Activated naive CD8-positive, alpha-beta T cell treated with anti-CD3 and anti-CD28 coated beads, Interleukin-2, amount 10 ng/mL, durations not matched to agents 7 days and 5 days (primary cell): ENCODE measurements around the gene FAP. TPM values are rescaled to one million over a fixed set of nuclear protein-coding genes. Genes with fewer than 3 reads are reported as not detected.

Experiments
- ATAC-seq: fragments of 150-1000 bp; cut with Tn5 transposase; one replicate; pipeline ENCODE4 v1.10.0; 2021; ENCODE audit warnings: low read depth, moderate library complexity
- POLR2A ChIA-PET: fragments of 350-600 bp; sonication (Branson Sonifier 250); formaldehyde crosslinking; loops from one replicate; lab custom pipeline; 2021; ENCODE audit warnings: antibody characterized with exemption; lab: Charles Lee
- DNase-seq: peaks from one replicate; pipeline ENCODE4 v3.0.0; 2021
- H3K27ac Mint-ChIP-seq: one replicate; pipeline ENCODE4 v1.8.0; 2022; ENCODE audit warnings: mild to moderate bottlenecking, mixed read lengths
- H3K27me3 Mint-ChIP-seq: one replicate; pipeline ENCODE4 v1.8.0; 2022; ENCODE audit warnings: mild to moderate bottlenecking, moderate library complexity, mixed read lengths
- H3K36me3 Mint-ChIP-seq: one replicate; pipeline ENCODE4 v1.8.0; 2021; ENCODE audit warnings: mild to moderate bottlenecking, mixed read lengths
- H3K4me1 Mint-ChIP-seq: one replicate; pipeline ENCODE4 v1.8.0; 2021; ENCODE audit warnings: mixed read lengths
- H3K4me3 Mint-ChIP-seq: one replicate; pipeline ENCODE4 v1.8.0; 2022; ENCODE audit warnings: mild to moderate bottlenecking, moderate library complexity, mixed read lengths
- H3K9me3 Mint-ChIP-seq: one replicate; pipeline ENCODE4 v1.8.0; 2021; ENCODE audit warnings: mixed read lengths
- total RNA-seq, 2 experiments: library from RNA; stranded (reverse); gene quantifications; one replicate each; pipeline ENCODE4 v1.2.3, GENCODE V29; 2021

The FAP gene
- total RNA-seq, 2 experiments from 2014 or later: not detected

DNA sequence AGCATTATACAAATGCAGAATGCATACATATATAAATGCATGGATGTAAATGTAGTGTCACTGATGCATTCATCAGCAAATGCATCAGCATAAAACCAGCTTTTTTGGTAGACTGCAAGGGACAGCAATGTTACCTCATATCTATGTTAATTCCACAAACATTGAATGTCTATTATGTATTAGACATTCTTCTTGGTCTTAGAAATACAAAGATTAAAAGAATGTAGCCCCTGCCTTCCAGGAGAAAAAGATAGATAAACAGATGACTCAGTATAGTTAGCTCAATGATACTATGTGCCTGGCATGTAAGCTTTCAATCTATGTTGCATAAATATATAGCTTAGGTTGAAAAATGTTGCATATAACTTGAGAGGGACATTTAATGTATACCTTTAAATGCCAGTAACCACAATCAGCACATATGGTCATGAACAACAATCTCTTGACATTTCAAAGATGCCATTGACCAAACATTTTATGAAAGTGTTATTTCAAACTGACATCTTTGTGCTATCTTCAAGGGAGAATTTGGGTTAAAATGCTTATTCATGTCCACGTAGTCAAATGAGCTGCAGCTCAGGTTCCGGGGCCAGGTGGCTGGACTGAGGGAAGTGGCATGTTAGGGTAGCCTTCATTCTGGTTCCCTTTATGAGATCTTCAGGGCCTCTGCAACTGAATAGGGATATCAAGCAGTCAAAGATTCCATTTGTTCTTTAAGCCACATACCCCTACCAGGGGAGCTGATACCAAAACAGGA, 46.0 kb downstream of the FAP start:
- Mint-ChIP-seq H3K4me1 (no peaks in the 10 kb centered on the region), H3K4me3 (no peak overlapping the region), H3K27ac (no peak overlapping the region), H3K36me3 (no peaks in the 10 kb centered on the region), H3K9me3 (no peaks in the 10 kb centered on the region), H3K27me3 (peaks cover 35% of the 10 kb centered on the region)
- POLR2A ChIA-PET: no interaction called here
- DNase-seq (no peak), ATAC-seq (no peak)

DNA sequence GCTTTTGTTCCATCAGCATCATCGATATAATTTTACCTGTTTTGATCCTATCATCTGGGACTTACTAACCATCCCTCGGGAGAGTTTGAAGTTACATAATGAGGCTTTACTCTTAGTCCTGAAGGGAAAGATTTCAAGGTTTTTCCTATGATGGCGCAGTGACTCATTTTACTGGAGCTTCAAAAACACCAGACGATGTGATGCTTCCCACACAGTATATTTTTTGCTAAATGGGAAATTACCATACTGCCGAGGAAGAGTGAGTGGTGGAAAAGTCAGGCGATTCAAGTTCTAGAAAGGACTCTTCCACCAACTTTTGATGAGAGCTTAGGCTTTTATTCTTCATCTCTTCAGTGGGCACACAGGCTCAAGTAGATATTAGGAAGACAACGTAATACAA, 46.6 kb downstream of the FAP start:
- H3K36me3 Mint-ChIP-seq: no peaks in the 10 kb centered on the region
- H3K27me3 Mint-ChIP-seq: peaks cover 39% of the 10 kb centered on the region
- no peak overlapping the region for H3K27ac Mint-ChIP-seq
- POLR2A ChIA-PET: no interaction called here
- no peaks in the 10 kb centered on the region for H3K4me1 Mint-ChIP-seq
- ATAC-seq: no peak
- no peak overlapping the region for H3K4me3 Mint-ChIP-seq
- DNase-seq: no peak
- H3K9me3 Mint-ChIP-seq: no peaks in the 10 kb centered on the region

DNA sequence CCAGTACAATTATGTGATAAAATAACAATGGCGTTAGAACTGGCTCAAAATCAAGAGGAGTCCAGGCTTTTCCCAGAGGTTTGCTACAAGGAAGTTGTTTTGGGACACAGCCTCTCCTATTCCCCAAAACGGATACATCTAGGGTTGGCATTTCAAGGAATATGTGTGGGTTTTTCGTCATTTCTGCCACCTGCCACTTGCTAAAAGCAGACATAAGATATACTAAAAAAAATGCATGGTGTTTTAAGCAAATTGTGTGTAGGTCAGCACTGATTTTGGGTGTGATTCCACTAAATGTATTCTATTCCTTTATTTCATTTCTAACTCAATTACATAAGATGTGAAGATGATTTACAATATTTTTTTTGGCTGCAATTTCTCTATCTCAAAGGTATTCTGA, 54.8 kb downstream of the FAP start:
- no peak overlapping the region for H3K27ac Mint-ChIP-seq

DNA sequence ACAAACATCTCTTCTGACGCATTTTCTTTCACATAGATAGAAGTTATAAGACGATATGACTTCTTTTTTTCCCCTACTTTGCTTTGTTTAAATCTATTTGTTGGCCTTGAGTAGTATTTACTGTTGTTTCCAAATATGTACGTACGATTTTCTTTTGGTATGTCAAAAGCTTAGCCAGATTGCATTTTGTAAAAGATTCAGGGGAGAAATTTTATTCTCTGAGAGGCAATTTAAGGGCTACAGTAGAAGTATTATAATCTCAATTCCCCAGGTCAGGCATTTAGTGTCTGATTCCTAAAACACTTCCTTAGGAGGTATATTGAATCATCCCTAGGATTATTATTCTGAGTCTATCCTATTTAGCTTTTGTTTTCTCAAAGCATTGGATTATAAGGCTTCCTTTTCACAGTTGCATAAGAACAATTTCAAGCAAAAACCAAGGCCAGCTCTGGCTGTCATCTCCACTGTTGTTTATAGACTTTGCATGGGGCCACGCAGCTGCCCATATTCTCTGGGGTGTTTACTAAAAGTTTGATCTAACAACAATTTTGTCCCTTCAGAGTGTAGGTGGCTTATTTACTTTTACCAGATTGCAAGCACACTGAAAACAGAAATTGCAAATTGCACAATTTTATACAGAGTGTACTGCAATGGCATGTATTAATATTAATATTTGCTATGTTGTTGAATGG, 57.6 kb downstream of the FAP start:
- no peak overlapping the region for H3K4me3 Mint-ChIP-seq
- H3K4me1 Mint-ChIP-seq: peaks cover 3% of the 10 kb centered on the region
- no peak for DNase-seq
- POLR2A ChIA-PET: no interaction called here
- no peaks in the 10 kb centered on the region for H3K9me3 Mint-ChIP-seq
- no peaks in the 10 kb centered on the region for H3K36me3 Mint-ChIP-seq
- no peak overlapping the region for H3K27ac Mint-ChIP-seq
- no peak for ATAC-seq
- H3K27me3 Mint-ChIP-seq: peaks cover 28% of the 10 kb centered on the region

More for the DNA sequence above, 54.8 kb downstream of the FAP start:
- DNase-seq (no peak), ATAC-seq (no peak)
- POLR2A ChIA-PET: no interaction called here
- Mint-ChIP-seq H3K9me3 (no peaks in the 10 kb centered on the region), H3K4me3 (no peak overlapping the region), H3K27me3 (peaks cover 45% of the 10 kb centered on the region), H3K36me3 (no peaks in the 10 kb centered on the region), H3K4me1 (peaks cover 3% of the 10 kb centered on the region)

DNA sequence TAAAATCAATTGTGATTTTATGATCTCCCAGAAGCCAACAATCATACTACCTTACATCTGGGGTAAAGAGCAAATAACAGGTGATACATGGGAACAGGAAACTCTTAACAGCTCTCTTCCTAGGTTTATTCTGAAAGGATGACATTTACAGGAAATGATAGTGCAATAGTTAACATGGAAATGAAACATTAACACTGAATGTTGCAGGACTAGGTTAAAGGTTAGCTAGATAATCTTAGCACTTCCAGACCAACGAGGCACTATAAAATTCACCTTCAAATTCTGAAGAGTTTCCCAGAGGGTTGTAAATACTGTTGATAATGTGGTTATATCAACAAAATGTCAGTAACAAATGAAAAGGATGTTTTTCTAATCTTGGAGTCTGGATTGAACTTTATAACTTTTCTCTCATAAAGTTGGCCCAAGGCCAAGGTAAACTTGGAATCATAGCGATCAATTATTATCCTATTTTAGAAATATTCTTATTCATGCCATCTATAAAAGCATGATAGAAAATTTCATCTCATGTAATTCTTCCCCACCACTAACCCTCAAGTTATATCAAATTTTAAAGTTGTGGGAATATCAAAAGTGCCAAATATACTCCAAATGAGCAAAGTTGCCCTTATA, 58.3 kb downstream of the FAP start:
- POLR2A ChIA-PET: no interaction called here
- Mint-ChIP-seq H3K4me1 (peaks cover 3% of the 10 kb centered on the region), H3K27ac (no peak overlapping the region), H3K4me3 (no peak overlapping the region), H3K27me3 (peaks cover 21% of the 10 kb centered on the region), H3K36me3 (no peaks in the 10 kb centered on the region), H3K9me3 (no peaks in the 10 kb centered on the region)
- DNase-seq (no peak), ATAC-seq (no peak)

DNA sequence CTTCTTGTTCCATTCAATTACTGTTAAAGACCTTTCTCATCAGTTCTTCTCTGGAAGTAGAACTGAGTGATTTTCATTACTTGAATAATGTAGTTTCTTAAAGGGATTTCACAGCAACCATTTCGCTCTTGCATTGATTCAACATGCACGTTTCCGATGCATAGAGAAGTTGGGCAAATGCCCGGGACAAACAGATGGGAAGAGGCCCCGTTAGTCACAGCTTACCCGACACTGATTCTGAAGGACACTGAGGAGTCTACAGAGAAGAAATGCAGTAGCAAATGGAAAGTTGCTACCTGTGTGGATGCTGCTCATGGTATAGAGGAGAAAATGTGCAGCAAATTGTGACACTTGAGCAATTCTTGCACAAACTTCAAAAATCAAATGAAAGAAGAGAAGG, 58.9 kb downstream of the FAP start:
- no peaks in the 10 kb centered on the region for H3K36me3 Mint-ChIP-seq
- POLR2A ChIA-PET: no interaction called here
- H3K27me3 Mint-ChIP-seq: peaks cover 18% of the 10 kb centered on the region
- no peak overlapping the region for H3K27ac Mint-ChIP-seq
- DNase-seq (no peak), ATAC-seq (no peak)
- H3K9me3 Mint-ChIP-seq: no peaks in the 10 kb centered on the region
- H3K4me3 Mint-ChIP-seq: no peak overlapping the region
- peaks cover 3% of the 10 kb centered on the region for H3K4me1 Mint-ChIP-seq

DNA sequence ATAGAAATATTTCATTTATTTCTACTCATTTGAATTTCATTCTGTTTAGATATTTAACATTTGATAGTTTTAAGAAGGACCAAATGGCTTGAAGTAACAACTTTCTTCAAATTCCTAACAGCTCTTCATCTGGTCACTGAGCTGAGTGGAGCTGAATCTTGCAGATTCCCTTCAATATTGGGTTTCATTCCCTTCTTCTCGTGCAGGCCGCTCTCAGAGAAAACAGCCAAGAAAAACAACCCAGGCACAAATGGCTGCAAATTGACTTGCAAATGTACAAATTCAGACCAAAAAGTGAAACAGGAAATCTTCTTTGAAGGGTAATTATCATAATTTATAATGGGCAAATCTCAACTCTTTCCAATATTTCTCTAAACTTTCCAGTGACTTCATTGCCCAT, 60.9 kb downstream of the FAP start:
- POLR2A ChIA-PET: no interaction called here
- Mint-ChIP-seq H3K9me3 (no peaks in the 10 kb centered on the region), H3K4me3 (no peak overlapping the region), H3K36me3 (no peaks in the 10 kb centered on the region), H3K4me1 (peaks cover 3% of the 10 kb centered on the region), H3K27ac (no peak overlapping the region), H3K27me3 (peaks cover 12% of the 10 kb centered on the region)
- no peak for DNase-seq
- no peak for ATAC-seq

DNA sequence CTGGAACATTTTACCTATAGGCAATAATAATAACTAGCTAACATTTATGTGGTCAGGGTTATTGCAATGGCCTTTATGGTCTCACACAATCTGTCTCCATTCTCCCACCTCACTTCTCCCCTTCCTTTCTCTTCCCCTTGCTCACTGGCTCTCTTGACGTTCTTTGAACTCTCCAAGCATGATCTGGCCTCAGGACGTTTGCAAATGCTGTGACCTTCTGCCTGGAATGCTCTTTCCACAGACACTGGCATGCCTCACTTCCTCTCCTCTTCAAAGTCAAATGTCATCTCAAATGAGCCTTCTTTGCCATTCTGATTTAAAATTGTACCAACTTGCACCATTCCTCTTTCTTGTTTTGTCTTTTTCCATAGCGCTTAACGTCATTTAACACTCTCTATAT, 65.9 kb downstream of the FAP start:
- Mint-ChIP-seq H3K27ac (no peak overlapping the region), H3K36me3 (no peaks in the 10 kb centered on the region), H3K9me3 (no peaks in the 10 kb centered on the region), H3K27me3 (peaks cover 31% of the 10 kb centered on the region), H3K4me1 (no peaks in the 10 kb centered on the region), H3K4me3 (no peak overlapping the region)
- POLR2A ChIA-PET: no interaction called here
- DNase-seq (no peak), ATAC-seq (no peak)

DNA sequence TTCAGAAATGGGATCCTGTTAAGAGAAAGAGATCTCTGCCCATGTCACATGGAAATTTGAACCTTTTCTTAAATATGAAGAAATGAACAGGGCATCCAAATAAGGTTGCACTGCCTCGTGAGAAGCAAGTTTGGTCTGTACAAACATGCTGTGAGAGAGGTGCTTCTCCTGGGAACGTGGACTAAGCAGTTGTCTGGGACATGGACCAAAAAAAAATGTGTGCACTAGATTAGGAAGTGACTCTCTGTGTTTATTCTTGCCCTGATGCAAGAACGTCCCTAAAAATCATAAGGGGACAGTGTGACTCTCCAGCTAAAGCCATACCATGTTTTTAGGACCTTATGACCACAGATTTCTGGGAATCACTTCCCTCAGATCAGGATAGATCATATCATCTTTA, 67.5 kb downstream of the FAP start:
- POLR2A ChIA-PET: no interaction called here
- Mint-ChIP-seq H3K4me3 (no peak overlapping the region), H3K9me3 (no peaks in the 10 kb centered on the region), H3K27ac (no peak overlapping the region), H3K27me3 (peaks cover 32% of the 10 kb centered on the region), H3K4me1 (peaks cover 1% of the 10 kb centered on the region), H3K36me3 (no peaks in the 10 kb centered on the region)
- DNase-seq (no peak), ATAC-seq (no peak)

DNA sequence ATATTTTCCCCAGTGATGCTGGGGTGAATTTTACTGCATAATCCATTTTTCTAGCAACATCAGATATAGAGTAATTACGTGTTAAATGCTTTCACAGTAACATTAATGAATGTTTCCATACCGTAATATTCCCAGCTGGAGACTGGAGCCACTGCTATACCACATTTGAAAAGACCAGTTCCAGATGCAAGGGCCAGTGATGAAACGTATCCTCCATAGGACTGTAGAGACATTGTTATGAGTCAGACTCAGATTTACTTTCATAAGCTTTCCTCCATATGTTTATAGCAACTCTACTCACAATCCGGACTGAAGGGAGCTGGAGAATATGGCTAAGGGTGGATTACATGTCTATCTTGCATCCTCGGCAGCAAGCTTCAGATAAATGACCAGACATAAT, 68.5 kb downstream of the FAP start:
- H3K27me3 Mint-ChIP-seq: peaks cover 39% of the 10 kb centered on the region
- ATAC-seq: no peak
- no peak for DNase-seq
- H3K27ac Mint-ChIP-seq: no peak overlapping the region
- H3K4me3 Mint-ChIP-seq: no peak overlapping the region
- no peaks in the 10 kb centered on the region for H3K9me3 Mint-ChIP-seq
- peaks cover 5% of the 10 kb centered on the region for H3K4me1 Mint-ChIP-seq
- H3K36me3 Mint-ChIP-seq: no peaks in the 10 kb centered on the region
- POLR2A ChIA-PET: no interaction called here

DNA sequence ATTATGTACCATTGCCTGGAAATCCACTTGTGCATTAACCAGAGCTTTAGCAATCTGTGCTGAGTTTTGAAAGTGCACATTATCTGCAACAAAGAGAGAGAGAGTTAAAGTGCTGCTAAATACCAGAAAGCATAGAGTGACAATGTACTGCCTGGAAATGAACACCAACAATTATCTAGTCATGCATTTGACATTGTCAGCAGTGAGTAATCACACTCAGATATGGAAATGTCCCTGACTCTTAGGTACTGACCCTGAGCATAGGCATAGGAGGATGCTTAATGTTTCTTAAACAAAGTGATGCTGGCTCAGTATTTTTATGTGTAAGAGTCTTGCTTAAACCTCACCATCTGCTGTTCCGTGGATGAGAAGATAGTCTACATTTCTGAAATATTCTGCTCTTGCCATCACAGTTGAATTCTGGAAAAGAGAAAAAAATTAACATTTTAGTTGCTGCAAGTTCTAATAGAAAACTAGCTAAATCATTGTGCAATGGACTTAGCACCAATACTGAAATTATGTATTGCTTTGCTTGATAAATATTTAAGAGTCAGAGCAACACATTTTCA, 70.4 kb downstream of the FAP start:
- no peak overlapping the region for H3K4me3 Mint-ChIP-seq
- H3K27me3 Mint-ChIP-seq: peaks cover 57% of the 10 kb centered on the region
- peaks cover 5% of the 10 kb centered on the region for H3K4me1 Mint-ChIP-seq
- DNase-seq: no peak
- H3K27ac Mint-ChIP-seq: no peak overlapping the region
- POLR2A ChIA-PET: no interaction called here
- no peak for ATAC-seq
- no peaks in the 10 kb centered on the region for H3K9me3 Mint-ChIP-seq
- H3K36me3 Mint-ChIP-seq: no peaks in the 10 kb centered on the region

DNA sequence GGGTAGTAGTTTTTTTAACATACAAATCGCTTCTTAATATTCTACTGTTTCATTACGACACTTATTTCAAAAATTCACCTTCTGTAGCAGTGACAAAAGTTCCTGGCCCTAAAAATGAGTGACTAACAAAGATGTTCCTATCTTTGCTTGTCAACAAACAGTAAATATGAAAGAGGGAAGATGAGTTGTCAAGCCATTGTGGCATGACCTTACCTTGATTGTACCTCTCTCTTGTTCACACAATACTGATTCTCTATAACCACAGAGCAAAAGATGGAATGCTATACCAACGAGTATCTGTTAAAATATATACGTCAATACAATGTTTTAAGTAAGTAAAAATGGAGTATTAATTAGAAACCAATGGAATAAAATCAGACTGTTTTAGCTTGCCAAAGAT, 76.5 kb downstream of the FAP start:
- DNase-seq (no peak), ATAC-seq (no peak)
- Mint-ChIP-seq H3K4me3 (no peak overlapping the region), H3K27me3 (peaks cover 38% of the 10 kb centered on the region), H3K27ac (no peak overlapping the region), H3K9me3 (no peaks in the 10 kb centered on the region), H3K36me3 (no peaks in the 10 kb centered on the region), H3K4me1 (peaks cover 5% of the 10 kb centered on the region)
- POLR2A ChIA-PET: no interaction called here

DNA sequence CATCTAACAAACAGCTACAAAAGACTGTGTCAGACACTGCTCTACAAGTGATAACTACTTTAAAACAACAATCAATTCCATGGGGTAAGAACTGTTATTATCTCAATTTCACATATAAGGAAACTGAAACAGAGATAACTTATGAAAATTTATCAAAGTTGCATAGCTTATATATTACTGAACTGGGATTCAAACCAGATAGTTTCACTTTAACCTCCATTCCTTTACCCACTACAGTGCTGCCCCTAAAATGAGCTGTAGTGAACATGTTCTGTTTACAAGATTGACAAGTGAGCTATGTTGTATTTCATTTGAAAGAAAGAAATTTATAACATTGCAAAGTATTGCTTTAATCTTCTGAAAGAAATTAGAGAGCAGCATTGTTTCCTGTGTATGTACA, 77.1 kb downstream of the FAP start:
- DNase-seq (no peak), ATAC-seq (no peak)
- H3K27ac Mint-ChIP-seq: no peak overlapping the region
- peaks cover 5% of the 10 kb centered on the region for H3K4me1 Mint-ChIP-seq
- POLR2A ChIA-PET: no interaction called here
- no peak overlapping the region for H3K4me3 Mint-ChIP-seq
- peaks cover 38% of the 10 kb centered on the region for H3K27me3 Mint-ChIP-seq
- no peaks in the 10 kb centered on the region for H3K36me3 Mint-ChIP-seq
- H3K9me3 Mint-ChIP-seq: no peaks in the 10 kb centered on the region

DNA sequence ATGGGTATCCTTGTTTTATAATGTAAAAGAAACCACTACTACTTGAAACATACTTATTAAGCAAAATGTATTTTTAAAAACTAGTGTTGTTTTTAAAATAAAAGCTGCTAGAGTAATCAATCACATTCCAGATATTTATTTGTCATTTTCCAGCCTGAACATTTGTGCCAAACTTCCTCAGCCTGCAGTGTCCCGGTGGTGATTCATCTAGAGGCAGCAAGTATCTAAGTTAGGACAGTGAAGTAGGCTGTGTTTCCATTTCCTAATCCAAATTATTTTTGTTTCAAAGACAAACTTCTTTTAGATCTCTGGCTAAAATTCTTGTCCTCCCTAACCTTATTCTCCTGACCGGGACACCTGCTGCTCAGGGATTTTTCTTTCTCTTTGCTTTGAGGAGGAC, 78.4 kb downstream of the FAP start:
- Mint-ChIP-seq H3K4me3 (no peak overlapping the region), H3K27ac (no peak overlapping the region), H3K9me3 (no peaks in the 10 kb centered on the region), H3K4me1 (no peaks in the 10 kb centered on the region), H3K36me3 (no peaks in the 10 kb centered on the region), H3K27me3 (peaks cover 30% of the 10 kb centered on the region)
- POLR2A ChIA-PET: no interaction called here
- DNase-seq (no peak), ATAC-seq (no peak)
